Panc1 (cell line): ENCODE measurements around the gene UGT1A9. TPM values are rescaled to one million over a fixed set of nuclear protein-coding genes. Genes with fewer than 3 reads are reported as not detected.

Experiments
- ATAC-seq: fragments of 200-7000 bp; cut with Tn5 transposase; 2 replicates; pipeline ENCODE4 v1.9.1; 2020; ENCODE audit warnings: mild to moderate bottlenecking, moderate library complexity
- BruUV-seq: library from RNA; stranded (reverse); fragments of 400-500 nt; replicated peaks from 2 replicates; lab custom pipeline; 2021; lab: Mats Ljungman, UMichigan
- CTCF ChIA-PET: fragments of 300-600 bp; sonication (Branson Sonifier 250); formaldehyde crosslinking; loops from one replicate; lab custom pipeline; 2022; ENCODE audit warnings: antibody characterized with exemption; lab: Charles Lee
- POLR2A ChIA-PET: fragments of 300-600 bp; sonication (Branson Sonifier 250); formaldehyde crosslinking; loops from one replicate; lab custom pipeline; 2022; ENCODE audit warnings: antibody characterized with exemption; lab: Charles Lee
- DNase-seq: peaks from one replicate; pipeline ENCODE4 v3.0.0-alpha.2; 2010; ENCODE audit warnings: low read depth, low spot score
- H3K27ac ChIP-seq: 2 replicates; pipeline ENCODE4 v1.5.1; 2011; ENCODE audit warnings: mild to moderate bottlenecking, low read length, inconsistent platforms
- H3K27me3 ChIP-seq: fragments of 200-500 bp; sonication (Bioruptor generic); 2 replicates; pipeline ENCODE4 v1.6.0; 2014; ENCODE audit warnings: low read length, inconsistent platforms; ENCODE audit not compliant: control insufficient read depth, insufficient read depth
- H3K36me3 ChIP-seq: fragments of 200-500 bp; sonication (Bioruptor generic); 2 replicates; pipeline ENCODE4 v1.5.1; 2014; ENCODE audit warnings: inconsistent platforms, mild to moderate bottlenecking, low read length, moderate library complexity; ENCODE audit not compliant: control insufficient read depth, insufficient read depth
- H3K4me1 ChIP-seq: 2 replicates; pipeline ENCODE4 v1.5.1; 2011; ENCODE audit warnings: inconsistent platforms, mild to moderate bottlenecking, low read length, moderate library complexity; ENCODE audit not compliant: control insufficient read depth, insufficient read depth
- H3K4me3 ChIP-seq, 2 experiments: 2 replicates each; pipeline ENCODE4 v1.5.1; 2011 to 2012; ENCODE audit warnings: low read depth in 2 of 2, low read length in 2 of 2, mild to moderate bottlenecking in 2 of 2, inconsistent platforms in 1 of 2, moderate library complexity in 1 of 2
- H3K9me3 ChIP-seq: fragments of 200-500 bp; sonication (Bioruptor generic); 2 replicates; pipeline ENCODE4 v1.5.1; 2014; ENCODE audit warnings: low read depth, mild to moderate bottlenecking, inconsistent platforms, low read length, moderate library complexity; ENCODE audit not compliant: control insufficient read depth, insufficient read depth
- POLR2AphosphoS5 ChIP-seq: IDR thresholded peaks from 2 replicates; pipeline ENCODE4 v1.6.1; 2012; ENCODE audit warnings: mild to moderate bottlenecking, low read depth, low read length, moderate library complexity
- in situ Hi-C: cut with HindIII; loops from 2 replicates; pipeline ENCODE4 v1.10.0; 2016; ENCODE audit warnings: low sequenced_read_pairs, low pct_unique_long_range_greater_than_20kb
- intact Hi-C: fragments of 100-400 bp; cut with micrococcal nuclease; formaldehyde crosslinking; loops from one replicate; pipeline ENCODE4 v1.10.0; 2022; ENCODE audit not compliant: unreplicated experiment
- total RNA-seq: library from RNA; stranded (reverse); gene quantifications from one replicate; pipeline ENCODE4 v1.2.1, GENCODE V29; 2021; ENCODE audit not compliant: unreplicated experiment
- TF ChIP-seq, protein P1 (sequence below): fragments of 450-650 bp; IDR thresholded peaks from 2 replicates; pipeline ENCODE4 v1.5.1; 2017; ENCODE audit warnings: mild to moderate bottlenecking
- TF ChIP-seq, protein P2 (sequence below), 2 experiments: IDR thresholded peaks; 2 replicates each; pipeline ENCODE4 v1.6.1; 2011 to 2012; ENCODE audit warnings: low read depth in 2 of 2, control low read depth in 1 of 2, low read length in 1 of 2, mild to moderate bottlenecking in 1 of 2, moderate library complexity in 1 of 2; ENCODE audit not compliant: insufficient read depth in 1 of 2

UGT1A9 gene
- total RNA-seq, 1 experiment from 2014 or later: not detected

DNA sequence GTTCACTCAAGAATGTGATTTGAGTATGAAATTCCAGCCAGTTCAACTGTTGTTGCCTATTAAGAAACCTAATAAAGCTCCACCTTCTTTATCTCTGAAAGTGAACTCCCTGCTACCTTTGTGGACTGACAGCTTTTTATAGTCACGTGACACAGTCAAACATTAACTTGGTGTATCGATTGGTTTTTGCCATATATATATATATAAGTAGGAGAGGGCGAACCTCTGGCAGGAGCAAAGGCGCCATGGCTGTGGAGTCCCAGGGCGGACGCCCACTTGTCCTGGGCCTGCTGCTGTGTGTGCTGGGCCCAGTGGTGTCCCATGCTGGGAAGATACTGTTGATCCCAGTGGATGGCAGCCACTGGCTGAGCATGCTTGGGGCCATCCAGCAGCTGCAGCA is 88.3 kb downstream of the UGT1A9 start, which contains the start of gene UGT1A1:
Gene UGT1A1, plus strand, starts transcription at position 228 of the 400 bp plus-strand sequence. Its CDS starts 18 bp downstream, at position 246.
- DNase-seq (no peak), ATAC-seq (no peak)
- TF ChIP-seq, protein P1, sequence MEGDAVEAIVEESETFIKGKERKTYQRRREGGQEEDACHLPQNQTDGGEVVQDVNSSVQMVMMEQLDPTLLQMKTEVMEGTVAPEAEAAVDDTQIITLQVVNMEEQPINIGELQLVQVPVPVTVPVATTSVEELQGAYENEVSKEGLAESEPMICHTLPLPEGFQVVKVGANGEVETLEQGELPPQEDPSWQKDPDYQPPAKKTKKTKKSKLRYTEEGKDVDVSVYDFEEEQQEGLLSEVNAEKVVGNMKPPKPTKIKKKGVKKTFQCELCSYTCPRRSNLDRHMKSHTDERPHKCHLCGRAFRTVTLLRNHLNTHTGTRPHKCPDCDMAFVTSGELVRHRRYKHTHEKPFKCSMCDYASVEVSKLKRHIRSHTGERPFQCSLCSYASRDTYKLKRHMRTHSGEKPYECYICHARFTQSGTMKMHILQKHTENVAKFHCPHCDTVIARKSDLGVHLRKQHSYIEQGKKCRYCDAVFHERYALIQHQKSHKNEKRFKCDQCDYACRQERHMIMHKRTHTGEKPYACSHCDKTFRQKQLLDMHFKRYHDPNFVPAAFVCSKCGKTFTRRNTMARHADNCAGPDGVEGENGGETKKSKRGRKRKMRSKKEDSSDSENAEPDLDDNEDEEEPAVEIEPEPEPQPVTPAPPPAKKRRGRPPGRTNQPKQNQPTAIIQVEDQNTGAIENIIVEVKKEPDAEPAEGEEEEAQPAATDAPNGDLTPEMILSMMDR: no peak
- no peak for TF ChIP-seq POLR2AphosphoS5
- no TSS peak for BruUV-seq
- CTCF ChIA-PET: no interaction called here
- H3K27me3 ChIP-seq: peaks cover 4% of the 10 kb centered on the region; the same call in 1 of the 2 replicates
- no peaks in the 10 kb centered on the region for H3K4me1 ChIP-seq
- no peaks in the 10 kb centered on the region for H3K36me3 ChIP-seq
- H3K9me3 ChIP-seq: no peaks in the 10 kb centered on the region
- in situ Hi-C loops: no loop called here
- intact Hi-C loops: no loop called here
- no peak within 1 kb of the TSS for H3K4me3 ChIP-seq
- POLR2A ChIA-PET: no interaction called here
- H3K27ac ChIP-seq: no peak within 1 kb of the TSS

DNA sequence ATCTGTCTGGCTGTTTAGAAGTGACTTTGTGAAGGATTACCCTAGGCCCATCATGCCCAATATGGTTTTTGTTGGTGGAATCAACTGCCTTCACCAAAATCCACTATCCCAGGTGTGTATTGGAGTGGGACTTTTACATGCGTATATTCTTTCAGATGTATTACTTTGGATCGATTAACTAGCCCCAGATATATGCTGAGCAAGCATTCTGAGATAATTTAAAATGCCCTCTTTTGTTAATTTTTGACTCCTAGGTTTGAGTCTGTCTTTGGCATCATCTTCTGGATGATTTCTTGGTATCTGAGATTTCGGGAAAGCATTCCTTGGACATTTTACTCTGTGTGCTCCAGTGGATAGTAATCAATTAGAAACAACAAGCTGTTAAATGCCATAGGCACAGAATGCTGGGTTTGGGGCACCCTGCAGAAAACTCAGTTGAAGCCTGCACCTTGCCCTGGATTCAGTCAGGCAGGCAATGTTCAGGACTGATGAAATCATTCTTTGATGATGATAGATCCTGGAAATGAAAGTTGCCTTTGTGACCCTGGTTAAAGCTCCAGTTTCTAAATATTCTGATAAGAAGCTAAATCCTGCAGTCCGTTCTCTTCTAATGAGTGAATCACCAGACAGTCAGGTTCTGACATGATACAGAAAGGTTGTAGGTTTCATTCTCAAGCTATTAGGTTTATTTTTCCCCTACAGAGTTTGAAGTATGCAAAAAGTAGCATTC is 89.5 kb downstream of the UGT1A9 start:
- ATAC-seq (no peak), DNase-seq (no peak)
- TF ChIP-seq, protein P1: no peak
- TF ChIP-seq, protein P2, sequence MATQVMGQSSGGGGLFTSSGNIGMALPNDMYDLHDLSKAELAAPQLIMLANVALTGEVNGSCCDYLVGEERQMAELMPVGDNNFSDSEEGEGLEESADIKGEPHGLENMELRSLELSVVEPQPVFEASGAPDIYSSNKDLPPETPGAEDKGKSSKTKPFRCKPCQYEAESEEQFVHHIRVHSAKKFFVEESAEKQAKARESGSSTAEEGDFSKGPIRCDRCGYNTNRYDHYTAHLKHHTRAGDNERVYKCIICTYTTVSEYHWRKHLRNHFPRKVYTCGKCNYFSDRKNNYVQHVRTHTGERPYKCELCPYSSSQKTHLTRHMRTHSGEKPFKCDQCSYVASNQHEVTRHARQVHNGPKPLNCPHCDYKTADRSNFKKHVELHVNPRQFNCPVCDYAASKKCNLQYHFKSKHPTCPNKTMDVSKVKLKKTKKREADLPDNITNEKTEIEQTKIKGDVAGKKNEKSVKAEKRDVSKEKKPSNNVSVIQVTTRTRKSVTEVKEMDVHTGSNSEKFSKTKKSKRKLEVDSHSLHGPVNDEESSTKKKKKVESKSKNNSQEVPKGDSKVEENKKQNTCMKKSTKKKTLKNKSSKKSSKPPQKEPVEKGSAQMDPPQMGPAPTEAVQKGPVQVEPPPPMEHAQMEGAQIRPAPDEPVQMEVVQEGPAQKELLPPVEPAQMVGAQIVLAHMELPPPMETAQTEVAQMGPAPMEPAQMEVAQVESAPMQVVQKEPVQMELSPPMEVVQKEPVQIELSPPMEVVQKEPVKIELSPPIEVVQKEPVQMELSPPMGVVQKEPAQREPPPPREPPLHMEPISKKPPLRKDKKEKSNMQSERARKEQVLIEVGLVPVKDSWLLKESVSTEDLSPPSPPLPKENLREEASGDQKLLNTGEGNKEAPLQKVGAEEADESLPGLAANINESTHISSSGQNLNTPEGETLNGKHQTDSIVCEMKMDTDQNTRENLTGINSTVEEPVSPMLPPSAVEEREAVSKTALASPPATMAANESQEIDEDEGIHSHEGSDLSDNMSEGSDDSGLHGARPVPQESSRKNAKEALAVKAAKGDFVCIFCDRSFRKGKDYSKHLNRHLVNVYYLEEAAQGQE (IDR thresholded peaks at IDR 0.05; ENCODE audit: insufficient read depth in 1 of 2, low read depth in 2 of 2, low read length in 1 of 2): no peak
- Histone ChIP-seq H3K27ac (no peak overlapping the region), H3K4me3 (no peak overlapping the region), H3K27me3 (peaks cover 4% of the 10 kb centered on the region; the same call in 1 of the 2 replicates), H3K4me1 (no peaks in the 10 kb centered on the region), H3K36me3 (no peaks in the 10 kb centered on the region), H3K9me3 (no peaks in the 10 kb centered on the region)
- CTCF ChIA-PET: interaction anchor here (0.6 kb wide), 1 partner anchor 12 kb away, joined by 3 read pairs; no protein-coding TSS in a partner anchor
- in situ Hi-C loops: no loop called here
- intact Hi-C loops: no loop called here
- POLR2A ChIA-PET: no interaction called here
- no TSS peak for BruUV-seq
